Measurements from ENCODE around the gene TBX10.
"Not testable (repeated sequence)": the region's sequence is repeated elsewhere in the genome, so short reads cannot be mapped to it uniquely, and the experiment has no call there.

The TBX10 gene

GRCh38 chr11:67630228-67630942 lies 9.2 kb downstream of the TBX10 start:
- peak; percentile 95 to 97 for DNase-seq

DNA sequence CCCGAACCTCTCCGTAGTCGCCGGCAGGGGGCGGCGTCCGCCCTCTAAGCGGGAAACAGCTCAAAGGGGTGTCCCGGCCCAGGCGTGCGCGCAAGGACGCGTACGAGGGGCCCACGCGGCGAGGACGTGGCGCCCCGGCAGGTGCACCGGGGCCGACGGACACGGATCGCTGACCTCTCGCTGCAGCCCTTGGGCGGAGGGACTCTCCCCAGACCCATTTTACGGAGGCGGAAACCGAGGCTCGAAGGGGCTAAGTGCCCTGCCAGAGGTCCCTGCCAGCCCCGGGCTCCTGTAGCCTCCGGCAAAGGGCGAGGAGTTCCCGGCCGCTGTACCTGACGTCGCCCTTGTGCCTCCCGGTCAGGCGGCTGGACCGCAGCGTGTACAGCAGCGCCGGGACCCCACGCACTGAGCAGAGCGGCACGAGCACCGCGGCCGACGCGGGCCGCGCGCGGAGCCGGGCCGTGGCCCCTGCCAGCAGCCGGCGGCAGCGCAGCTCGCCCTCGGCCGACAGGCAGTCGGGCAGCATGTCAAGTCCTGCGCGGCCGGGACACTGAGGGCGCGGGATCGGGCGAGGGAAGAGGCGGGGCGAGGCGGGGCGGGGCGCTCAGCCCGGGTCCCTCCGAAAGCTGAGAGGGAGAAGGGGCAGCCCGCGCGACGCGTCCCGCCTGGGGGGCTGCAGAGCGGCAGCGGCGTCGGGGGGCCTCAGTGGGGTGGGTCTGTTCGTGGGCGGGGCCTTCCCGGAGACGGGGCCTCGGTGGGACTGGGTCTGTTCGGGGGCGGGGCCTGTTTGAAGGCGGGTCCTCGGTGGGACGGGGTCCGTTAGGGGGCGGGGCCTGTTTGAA lies 10.0 kb downstream of the TBX10 start, which contains the start of gene NUDT8:
TSS of gene NUDT8 (minus strand) at position 552 of the 842 bp plus-strand sequence. CDS start at position 526, 26 bp downstream.
- DNase-seq: peak; percentile 88 to 89

- no peak for DNase-seq
Observed at GRCh38 chr11:67628710-67629385, 10.7 kb downstream of the TBX10 start.

- DNase-seq: no peak
Observed at GRCh38 chr11:67627812-67628624, 11.5 kb downstream of the TBX10 start.

DNA sequence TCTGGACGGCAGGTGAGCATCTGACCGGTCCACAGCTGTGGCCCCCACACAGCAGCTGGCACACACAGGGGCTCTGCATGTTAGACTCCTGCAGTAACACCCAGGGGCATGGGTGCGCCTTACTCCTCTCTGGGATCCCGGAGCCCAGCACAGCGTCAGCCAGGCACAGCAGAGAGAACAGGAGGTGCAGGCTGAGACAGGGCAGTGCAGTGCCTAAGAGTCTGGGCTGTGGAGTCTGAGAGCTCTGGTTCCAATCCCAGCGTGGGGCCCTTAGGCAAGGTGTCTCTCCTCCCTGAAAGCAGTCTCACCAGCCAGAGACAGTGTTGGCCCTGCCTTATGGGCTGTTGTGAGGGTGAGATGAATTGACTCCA lies 12.1 kb downstream of the TBX10 start:
- DNase-seq: no peak

- no peak for DNase-seq
Observed at GRCh38 chr11:67626970-67627369, 12.6 kb downstream of the TBX10 start.

DNA sequence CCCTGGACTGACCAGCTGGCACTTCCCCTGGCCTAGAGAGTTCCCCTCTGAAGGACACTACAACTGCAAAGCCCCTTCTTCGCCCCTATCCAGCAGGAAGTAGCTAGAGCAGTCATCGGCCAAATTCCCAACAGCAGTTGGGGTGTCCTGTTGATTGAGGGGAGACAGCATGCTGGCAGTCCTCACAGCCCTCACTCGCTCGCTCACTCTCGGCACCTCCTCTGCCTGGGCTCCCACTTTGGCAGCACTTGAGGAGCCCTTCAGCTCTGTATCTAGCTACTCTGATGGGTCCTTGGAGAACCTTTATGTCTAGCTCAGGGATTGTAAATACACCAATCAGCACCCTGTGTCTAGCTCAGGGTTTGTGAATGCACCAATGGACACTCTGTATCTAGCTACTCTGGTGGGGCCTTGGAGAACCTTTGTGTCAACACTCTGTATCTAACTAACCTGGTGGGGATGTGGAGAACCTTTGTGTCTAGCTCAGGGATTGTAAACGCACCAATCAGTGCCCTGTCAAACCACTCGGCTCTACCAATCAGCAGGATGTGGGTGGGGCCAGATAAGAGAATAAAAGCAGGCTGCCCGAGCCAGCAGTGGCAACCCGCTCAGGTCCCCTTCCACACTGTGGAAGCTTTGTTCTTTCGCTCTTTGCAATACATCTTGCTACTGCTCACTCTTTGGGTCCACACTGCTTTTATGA lies 13.3 kb downstream of the TBX10 start:
- not testable (repeated sequence) for DNase-seq

GRCh38 chr11:67623795-67624194 lies 15.8 kb downstream of the TBX10 start:
- DNase-seq: not testable (repeated sequence)

DNA sequence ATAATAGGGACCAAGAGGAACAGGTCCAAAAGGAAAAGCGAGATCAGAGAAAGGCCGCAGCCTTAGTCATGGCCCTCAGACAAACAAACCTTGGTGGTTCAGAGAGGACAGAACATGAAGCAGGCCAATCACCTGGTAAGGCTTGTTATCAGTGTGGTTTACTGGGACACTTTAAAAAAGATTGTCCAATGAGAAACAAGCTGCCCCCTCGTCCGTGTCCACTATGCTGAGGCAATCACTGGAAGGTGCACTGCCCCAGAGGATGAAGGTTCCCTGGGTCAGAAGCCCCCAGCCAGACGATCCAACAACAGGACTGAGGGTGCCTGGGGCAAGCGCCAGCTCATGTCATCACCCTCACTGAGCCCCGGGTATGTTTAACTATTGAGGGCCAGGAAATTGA lies 16.7 kb downstream of the TBX10 start:
- DNase-seq: not testable (repeated sequence)

- not testable (repeated sequence) for DNase-seq
Observed at GRCh38 chr11:67621928-67622327, 17.6 kb downstream of the TBX10 start.

- not testable (repeated sequence) for DNase-seq
Observed at GRCh38 chr11:67620621-67621020, 18.9 kb downstream of the TBX10 start.

DNA sequence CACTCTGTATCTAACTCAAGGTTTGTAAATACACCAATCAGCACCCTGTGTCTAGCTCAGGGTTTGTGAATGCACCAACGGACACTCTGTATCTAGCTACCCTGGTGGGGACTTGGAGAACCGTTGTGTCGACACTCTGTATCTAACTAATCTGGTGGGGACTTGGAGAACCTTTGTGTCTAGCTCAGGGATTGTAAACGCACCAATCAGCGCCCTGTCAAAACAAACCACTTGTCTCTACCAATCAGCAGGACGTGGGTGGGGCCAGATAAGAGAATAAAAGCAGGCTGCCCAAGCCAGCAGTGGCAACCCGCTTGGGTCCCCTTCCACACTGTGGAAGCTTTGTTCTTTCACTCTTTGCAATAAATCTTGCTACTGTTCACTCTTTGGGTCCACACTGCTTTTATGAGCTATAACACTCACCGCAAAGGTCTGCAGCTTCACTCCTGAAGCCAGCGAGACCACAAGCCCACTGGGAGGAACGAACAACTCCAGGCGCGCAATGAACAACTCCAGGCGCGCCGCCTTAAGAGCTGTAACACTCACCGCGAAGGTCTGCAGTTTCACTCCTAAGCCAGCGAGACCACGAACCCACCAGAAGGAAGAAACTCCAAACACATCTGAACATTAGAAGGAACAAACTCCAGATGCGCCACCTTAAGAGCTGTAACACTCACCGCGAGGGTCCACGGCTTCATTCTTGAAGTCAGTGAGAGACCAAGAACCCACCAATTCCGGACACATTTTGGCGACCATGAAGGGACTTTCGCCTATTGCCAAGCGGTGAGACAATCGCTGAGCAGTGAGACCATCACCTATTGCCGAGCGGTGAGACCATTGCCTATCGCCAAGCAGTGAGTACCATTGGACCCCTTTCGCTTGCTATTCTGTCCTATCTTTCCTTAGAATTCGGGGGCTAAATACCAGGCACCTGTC lies 19.6 kb downstream of the TBX10 start:
- DNase-seq: not testable (repeated sequence)

DNA sequence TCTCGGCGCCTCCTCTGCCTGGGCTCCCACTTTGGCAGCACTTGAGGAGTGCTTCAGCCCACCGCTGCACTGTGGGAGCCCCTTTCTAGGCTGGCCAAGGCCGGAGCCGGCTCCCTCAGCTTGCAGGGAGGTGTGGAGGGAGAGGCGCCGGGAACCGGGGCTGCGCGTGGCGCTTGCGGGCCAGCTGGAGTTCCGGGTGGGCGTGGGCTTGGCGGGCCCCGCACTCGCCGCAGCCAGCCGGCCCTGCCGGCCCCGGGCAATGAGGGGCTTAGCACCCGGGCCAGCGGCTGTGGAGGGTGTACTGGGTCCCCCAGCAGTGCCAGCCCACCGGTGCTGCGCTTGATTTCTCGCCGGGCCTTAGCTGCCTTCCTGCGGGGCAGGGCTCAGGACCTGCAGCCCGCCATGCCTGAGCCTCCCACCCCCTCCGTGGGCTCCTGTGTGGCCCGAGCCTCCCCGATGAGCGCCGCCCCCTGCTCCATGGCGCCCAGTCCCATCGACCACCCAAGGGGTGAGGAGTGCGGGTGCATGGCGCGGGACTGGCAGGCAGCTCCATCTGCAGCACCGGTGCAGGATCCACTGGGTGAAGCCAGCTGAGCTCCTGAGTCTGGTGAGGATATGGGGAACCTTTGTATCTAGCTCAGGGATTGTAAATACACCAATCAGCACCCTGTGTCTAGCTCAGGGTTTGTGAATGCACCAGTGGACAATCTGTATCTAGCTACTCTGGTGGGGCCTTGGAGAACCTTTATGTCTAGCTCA lies 20.5 kb downstream of the TBX10 start:
- DNase-seq: not testable (repeated sequence)

GRCh38 chr11:67617243-67617953 lies 22.2 kb downstream of the TBX10 start:
- DNase-seq: no peak

GRCh38 chr11:67616431-67617242 lies 22.9 kb downstream of the TBX10 start:
- no peak for DNase-seq

DNA sequence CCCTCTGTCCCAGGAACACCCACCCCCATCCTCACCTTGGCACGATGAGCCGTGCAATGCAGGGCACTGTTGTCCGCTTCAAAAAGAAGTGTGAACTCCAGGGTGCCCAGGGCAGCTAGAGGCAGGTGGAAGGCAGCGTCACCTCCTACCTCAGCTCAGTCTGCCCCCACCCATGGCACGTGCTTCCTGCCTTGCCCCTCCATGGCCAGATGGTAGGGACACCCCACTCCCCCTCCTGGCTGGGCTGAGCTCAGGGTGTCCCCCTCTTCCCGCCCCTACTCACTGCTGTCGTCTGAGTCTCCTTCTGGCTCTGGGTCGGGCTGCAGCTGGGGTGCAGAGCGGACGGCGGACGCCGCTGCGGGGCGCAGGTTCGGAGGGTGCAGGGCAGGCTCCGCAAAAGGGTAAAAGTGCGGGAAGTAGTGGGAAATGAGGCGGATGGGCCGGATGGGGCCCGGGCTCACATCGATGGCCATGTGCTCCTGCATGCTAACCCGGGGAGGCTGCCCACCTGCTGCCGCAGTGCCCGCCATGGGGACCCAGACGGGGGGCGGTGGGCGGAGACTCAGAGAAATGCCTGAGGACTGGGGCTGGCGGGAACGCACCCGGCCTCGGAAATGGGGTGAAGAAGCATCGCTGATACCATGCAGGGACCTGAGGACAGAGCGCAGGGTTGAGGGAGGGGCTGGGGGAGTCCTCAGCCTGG lies 23.7 kb downstream of the TBX10 start:
- peak; percentile 25 to 41 for DNase-seq
